Stimulated activated CD4-positive, alpha-beta T cell treated with anti-CD3 and anti-CD28 coated beads, Interleukin-15, amount 100 ng/mL, for 24 hours (primary cell): ENCODE results near the gene MAP2K1.
"Not testable (repeated sequence)": the region's sequence is repeated elsewhere in the genome, so short reads cannot be mapped to it uniquely, and the experiment has no call there.

Source experiments
- DNase-seq: peaks from one replicate; pipeline ENCODE4 v3.0.0-alpha.2; 2020

Gene MAP2K1

GRCh38 chr15:66481107-66481856 is 94.6 kb downstream of the MAP2K1 start:
- no peak for DNase-seq

GRCh38 chr15:66482539-66482938 is 95.8 kb downstream of the MAP2K1 start:
- no peak for DNase-seq

GRCh38 chr15:66483131-66483566 is 96.4 kb downstream of the MAP2K1 start:
- no peak for DNase-seq

GRCh38 chr15:66484539-66485112 is 97.9 kb downstream of the MAP2K1 start:
- no peak for DNase-seq

GRCh38 chr15:66486887-66487286 is 100.2 kb downstream of the MAP2K1 start:
- no peak for DNase-seq

DNA sequence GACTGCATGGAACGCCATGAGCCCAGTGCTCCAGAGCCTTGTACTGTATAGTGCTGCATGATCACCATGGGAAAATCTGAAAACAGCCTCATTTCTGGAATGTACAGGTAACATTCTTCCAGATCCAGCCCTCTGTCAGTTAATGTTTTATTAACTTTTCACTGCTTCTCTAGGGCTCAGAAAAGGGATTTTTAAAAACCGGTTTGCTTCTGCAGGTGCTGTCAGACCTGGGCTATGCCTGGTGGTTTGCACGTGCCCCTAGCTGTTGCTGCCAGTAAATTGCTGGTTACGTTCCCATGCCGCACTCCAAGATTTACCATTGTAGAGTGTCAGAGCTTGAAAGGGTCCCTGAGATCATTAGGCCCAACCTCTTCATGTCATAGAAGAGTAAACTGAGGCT is 101.8 kb downstream of the MAP2K1 start:
- no peak for DNase-seq

DNA sequence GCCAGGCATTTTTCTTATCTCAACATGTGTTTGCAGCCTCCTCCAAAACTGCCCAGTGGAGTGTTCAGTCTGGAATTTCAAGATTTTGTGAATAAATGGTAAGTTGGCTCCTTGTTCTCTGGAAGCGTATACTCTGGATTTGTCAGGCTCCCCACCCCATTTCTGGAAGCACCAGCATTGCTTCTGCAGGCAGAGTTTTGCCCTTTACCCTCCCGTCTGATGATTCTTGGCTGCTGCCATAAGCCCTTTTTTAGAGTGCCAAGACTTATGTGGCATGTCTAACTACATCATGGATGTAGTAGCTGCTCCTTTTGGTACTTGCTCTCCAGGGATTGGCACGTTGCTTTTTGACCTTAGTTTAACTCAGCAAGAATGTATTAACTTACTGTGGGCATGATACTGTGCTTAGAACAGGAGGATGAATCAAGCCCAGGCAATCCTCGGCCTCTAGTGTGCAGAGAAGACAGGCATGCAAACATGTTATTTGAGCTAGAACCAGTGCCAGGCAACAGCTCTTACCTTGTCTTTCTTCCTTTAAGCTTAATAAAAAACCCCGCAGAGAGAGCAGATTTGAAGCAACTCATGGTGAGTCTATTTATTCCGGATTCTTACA is 102.6 kb downstream of the MAP2K1 start:
- DNase-seq: no peak

GRCh38 chr15:66491846-66492245 is 105.1 kb downstream of the MAP2K1 start:
- DNase-seq: no peak

- no peak for DNase-seq
These were observed 107.5 kb downstream of the MAP2K1 start for GRCh38 chr15:66494262-66494661.

DNA sequence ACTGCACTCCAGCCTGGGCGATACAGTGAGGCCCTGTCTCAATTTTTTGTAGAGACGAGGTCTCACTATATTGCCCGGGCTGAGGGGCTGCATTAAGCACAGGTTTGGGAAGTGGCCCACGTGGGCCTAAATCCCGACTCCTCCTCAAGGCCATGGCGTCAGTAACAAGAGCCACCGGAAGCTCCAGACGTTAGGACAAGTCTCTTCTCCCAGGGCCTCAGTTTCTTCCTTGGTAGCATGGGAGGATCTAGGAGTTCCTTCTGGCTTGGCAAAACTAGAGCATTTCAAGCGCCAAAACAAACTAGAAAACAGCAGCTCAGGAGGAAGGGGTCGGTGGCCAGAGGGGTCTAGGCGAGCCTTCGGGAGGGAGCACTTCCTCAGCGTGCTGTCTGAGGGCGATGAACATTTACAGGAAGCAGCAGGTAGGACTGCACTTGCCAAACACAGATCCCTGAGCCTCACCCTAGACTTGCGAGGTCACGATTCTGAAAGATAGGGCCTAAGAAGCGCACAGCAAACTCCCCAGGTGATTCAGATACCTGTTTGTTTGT is 110.3 kb downstream of the MAP2K1 start:
- peak; percentile 38 for DNase-seq

DNA sequence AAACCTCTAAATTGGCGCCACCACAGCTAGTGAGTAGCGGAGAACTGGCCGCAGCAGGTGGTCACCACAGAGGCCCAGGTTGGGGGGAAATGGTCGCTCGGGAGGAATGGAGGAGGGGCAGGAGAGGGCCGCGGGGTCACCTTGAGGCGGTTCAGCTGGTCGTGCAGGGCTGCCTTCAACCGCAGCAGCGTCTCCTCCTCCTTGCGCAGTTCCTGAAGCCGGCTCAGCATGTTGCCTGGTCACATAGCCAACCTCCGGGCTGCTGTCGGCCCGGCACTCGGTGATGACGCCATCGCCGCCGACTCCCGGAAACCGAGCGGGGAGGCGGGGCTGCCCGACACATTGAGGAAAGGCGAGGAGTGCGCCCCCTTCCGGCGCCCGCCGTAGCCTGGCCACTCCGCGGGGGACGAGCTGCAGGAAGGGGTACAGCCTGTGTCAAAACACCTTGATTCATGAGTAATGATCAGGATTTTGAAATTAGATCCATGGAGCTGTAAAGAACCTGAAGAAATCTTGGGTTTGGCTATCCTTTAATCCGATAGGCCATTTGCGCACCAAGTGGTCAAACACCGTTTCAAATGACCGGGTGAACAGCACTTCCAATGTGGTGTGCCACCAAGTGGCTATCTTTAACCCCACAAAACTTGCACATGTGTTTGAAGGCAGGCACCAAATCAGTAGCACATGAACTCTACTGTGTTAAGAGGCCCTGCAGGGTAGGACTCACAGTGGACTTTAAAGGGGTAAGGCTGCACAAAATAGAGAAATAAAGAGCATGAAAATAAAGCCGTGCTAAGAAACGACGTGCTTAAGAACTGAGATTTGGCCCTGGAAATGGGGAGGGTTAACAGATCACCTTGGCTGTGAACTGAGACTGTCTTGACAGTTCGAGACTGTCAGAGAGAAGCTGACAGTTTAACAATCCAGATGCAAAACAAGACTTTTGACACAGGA is 111.1 kb downstream of the MAP2K1 start, which contains the start of gene SNAPC5:
Gene SNAPC5 (minus strand): TSS at position 261 of the 954 bp plus-strand sequence. CDS start 31 bp downstream, at position 230.
- DNase-seq: peak; percentile 99

GRCh38 chr15:66498501-66499386 is 112.0 kb downstream of the MAP2K1 start:
- no peak for DNase-seq

DNA sequence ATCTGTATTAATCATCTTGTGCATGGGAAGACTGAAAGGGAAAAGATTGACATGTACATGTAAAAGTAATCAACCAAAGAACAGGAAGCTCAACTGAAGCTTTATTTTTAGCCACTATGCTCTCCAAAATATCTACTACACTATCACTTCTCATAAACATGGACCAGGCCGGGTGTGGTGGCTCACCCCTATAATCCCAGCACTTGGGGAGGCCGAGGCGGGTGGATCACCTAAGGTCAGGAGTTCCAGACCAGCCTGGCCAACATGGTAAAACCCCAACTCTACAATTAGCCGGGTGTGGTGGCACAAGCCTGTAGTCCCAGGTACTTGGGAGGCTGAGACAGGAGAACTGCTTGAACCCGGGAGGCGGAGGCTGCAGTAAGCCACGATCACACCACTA is 113.6 kb downstream of the MAP2K1 start:
- not testable (repeated sequence) for DNase-seq

- no peak for DNase-seq
These were observed 115.8 kb downstream of the MAP2K1 start for GRCh38 chr15:66502491-66502890.

DNA sequence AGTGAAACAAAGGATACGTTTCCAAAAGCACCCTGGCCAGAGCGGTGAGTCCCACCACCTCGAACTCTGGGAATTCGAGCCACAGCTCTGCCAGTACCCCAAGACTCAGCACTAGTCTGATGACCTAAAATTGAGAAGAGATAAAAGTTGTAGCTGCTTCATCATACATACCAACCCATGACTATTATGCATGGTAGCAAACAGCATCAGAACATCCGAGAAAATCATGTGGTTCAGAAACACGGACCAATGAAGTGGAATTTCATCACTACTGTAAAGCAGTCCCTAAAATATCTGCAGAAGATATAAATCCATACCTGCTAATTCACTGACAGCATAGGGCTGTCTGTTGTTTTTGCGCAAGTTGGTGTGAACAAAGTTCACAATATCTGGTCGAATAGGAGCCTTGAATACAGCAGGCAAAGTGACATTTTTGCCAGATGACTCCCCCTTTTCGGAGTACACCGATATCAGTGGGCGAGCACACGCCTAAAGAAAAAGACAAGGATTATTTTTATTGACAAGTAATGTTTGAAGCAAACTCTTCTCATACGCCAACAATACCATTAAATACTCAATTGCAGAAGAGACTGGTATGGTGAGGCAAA is 116.4 kb downstream of the MAP2K1 start:
- not testable (repeated sequence) for DNase-seq

- no peak for DNase-seq
These were observed 117.3 kb downstream of the MAP2K1 start for GRCh38 chr15:66503780-66504562.

- DNase-seq: peak; percentile 88
These were observed 118.1 kb downstream of the MAP2K1 start, which contains the start of the genes RPL4 and ZWILCH for GRCh38 chr15:66504563-66505429. RPL4 (minus strand) TSS chr15:66504855; CDS start chr15:66504790, 65 bp downstream. ZWILCH (plus strand) TSS chr15:66505326; CDS start chr15:66505339, 13 bp downstream.

DNA sequence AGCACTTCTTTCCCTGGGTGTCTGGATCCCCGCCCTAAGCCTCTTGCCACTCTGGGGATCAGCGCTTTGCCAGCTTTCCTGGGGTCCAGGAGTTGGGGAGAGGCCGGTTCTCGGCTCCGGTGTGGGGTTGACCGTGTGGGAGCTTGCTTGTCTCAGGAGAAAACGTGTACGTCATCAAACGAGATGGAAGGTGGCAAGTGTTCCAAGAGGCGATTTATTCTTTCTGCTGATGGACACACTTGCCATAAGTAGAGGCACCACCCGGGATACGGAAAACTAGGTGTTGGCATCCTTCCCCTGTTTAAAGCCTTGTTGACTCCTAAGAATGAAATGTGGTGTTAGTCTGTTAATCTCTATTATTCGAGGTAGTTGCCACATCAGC is 118.7 kb downstream of the MAP2K1 start:
- no peak for DNase-seq

GRCh38 chr15:66505818-66506217 is 119.1 kb downstream of the MAP2K1 start:
- no peak for DNase-seq
